GM21825 (cell line): ENCODE results near the gene CLPX.
"Not testable (repeated sequence)": the region's sequence is repeated elsewhere in the genome, so short reads cannot be mapped to it uniquely, and the experiment has no call there.

Experiments
- ATAC-seq: cut with Tn5 transposase; IDR thresholded peaks from one replicate; pipeline ENCODE4 v1.9.1; 2021; ENCODE audit warnings: mild to moderate bottlenecking, moderate library complexity; ENCODE audit not compliant: unreplicated experiment

Gene CLPX

GRCh38 chr15:65105038-65105437 lies 80.1 kb downstream of the CLPX start:
- no peak for ATAC-seq

GRCh38 chr15:65102912-65103311 lies 82.2 kb downstream of the CLPX start:
- ATAC-seq, result no peak

GRCh38 chr15:65101891-65102708 lies 83.0 kb downstream of the CLPX start:
- no peak for ATAC-seq

- no peak for ATAC-seq
These were observed 83.7 kb downstream of the CLPX start for GRCh38 chr15:65101411-65101890.

GRCh38 chr15:65100442-65100841 lies 84.7 kb downstream of the CLPX start:
- no peak for ATAC-seq

- ATAC-seq, result not testable (repeated sequence)
These were observed 85.3 kb downstream of the CLPX start for GRCh38 chr15:65099801-65100200.

GRCh38 chr15:65099336-65099735 lies 85.8 kb downstream of the CLPX start:
- no peak for ATAC-seq
